Kidney tubule cell (primary cell): ENCODE data around the gene PSMD7.
"Not testable (repeated sequence)": the region's sequence is repeated elsewhere in the genome, so short reads cannot be mapped to it uniquely, and the experiment has no call there.

Experiments
- DNase-seq: peaks from one replicate; pipeline ENCODE4 v3.0.0-alpha.2; 2018; ENCODE audit warnings: low spot score

Gene PSMD7

GRCh38 chr16:74297145-74297665, 591 bp downstream of the PSMD7 start:
- DNase-seq = peak; percentile 7

GRCh38 chr16:74298104-74298503, 1.5 kb downstream of the PSMD7 start:
- DNase-seq = no peak

- DNase-seq = no peak
Observed at GRCh38 chr16:74302341-74302740, 5.7 kb downstream of the PSMD7 start.

GRCh38 chr16:74304164-74304834, 7.7 kb downstream of the PSMD7 start:
- peak; percentile 14 for DNase-seq

GRCh38 chr16:74304835-74305176, 8.2 kb downstream of the PSMD7 start:
- no peak for DNase-seq

GRCh38 chr16:74305281-74305680, 8.7 kb downstream of the PSMD7 start:
- DNase-seq = no peak

- DNase-seq = no peak
Observed at GRCh38 chr16:74305978-74306784, 9.6 kb downstream of the PSMD7 start.

GRCh38 chr16:74307383-74307782, 10.8 kb downstream of the PSMD7 start:
- DNase-seq = no peak

GRCh38 chr16:74309789-74310781, 13.5 kb downstream of the PSMD7 start:
- peak; percentile 65 for DNase-seq

GRCh38 chr16:74315059-74315458, 18.4 kb downstream of the PSMD7 start:
- no peak for DNase-seq

- DNase-seq = no peak
Observed at GRCh38 chr16:74320707-74321106, 24.1 kb downstream of the PSMD7 start.

- no peak for DNase-seq
Observed at GRCh38 chr16:74321356-74321755, 24.7 kb downstream of the PSMD7 start.

GRCh38 chr16:74322301-74322710, 25.7 kb downstream of the PSMD7 start:
- no peak for DNase-seq

- DNase-seq = not testable (repeated sequence)
Observed at GRCh38 chr16:74324777-74325176, 28.2 kb downstream of the PSMD7 start.

GRCh38 chr16:74325641-74326040, 29.0 kb downstream of the PSMD7 start:
- no peak for DNase-seq

GRCh38 chr16:74328346-74328745, 31.7 kb downstream of the PSMD7 start:
- not testable (repeated sequence) for DNase-seq

GRCh38 chr16:74332469-74332868, 35.9 kb downstream of the PSMD7 start:
- not testable (repeated sequence) for DNase-seq

- not testable (repeated sequence) for DNase-seq
Observed at GRCh38 chr16:74337506-74337905, 40.9 kb downstream of the PSMD7 start.

- DNase-seq = not testable (repeated sequence)
Observed at GRCh38 chr16:74339226-74339625, 42.6 kb downstream of the PSMD7 start.

- not testable (repeated sequence) for DNase-seq
Observed at GRCh38 chr16:74353038-74353437, 56.4 kb downstream of the PSMD7 start.
